ENCODE results near the gene LRCH1.

LRCH1 gene

GRCh38 chr13:46637213-46637612, 84.2 kb downstream of the LRCH1 start:
- DNase-seq = no peak

- DNase-seq = no peak
Observed at GRCh38 chr13:46638262-46638661, 85.3 kb downstream of the LRCH1 start.

GRCh38 chr13:46639033-46639981, 86.3 kb downstream of the LRCH1 start:
- DNase-seq = no peak

- no peak for DNase-seq
Observed at GRCh38 chr13:46640843-46641242, 87.9 kb downstream of the LRCH1 start.

- no peak for DNase-seq
Observed at GRCh38 chr13:46641274-46642081, 88.5 kb downstream of the LRCH1 start.

GRCh38 chr13:46642254-46642653, 89.3 kb downstream of the LRCH1 start:
- no peak for DNase-seq

GRCh38 chr13:46643165-46643777, 90.3 kb downstream of the LRCH1 start:
- no peak for DNase-seq

GRCh38 chr13:46644816-46645215, 91.8 kb downstream of the LRCH1 start:
- DNase-seq = no peak

- no peak for DNase-seq
Observed at GRCh38 chr13:46647512-46648065, 94.6 kb downstream of the LRCH1 start.

GRCh38 chr13:46648166-46648607, 95.2 kb downstream of the LRCH1 start:
- DNase-seq = no peak

GRCh38 chr13:46649816-46650215, 96.8 kb downstream of the LRCH1 start:
- no peak for DNase-seq

- no peak for DNase-seq
Observed at GRCh38 chr13:46654951-46655350, 102.0 kb downstream of the LRCH1 start.

GRCh38 chr13:46655377-46656180, 102.6 kb downstream of the LRCH1 start:
- no peak for DNase-seq

- DNase-seq = no peak
Observed at GRCh38 chr13:46656786-46657185, 103.8 kb downstream of the LRCH1 start.

- no peak for DNase-seq
Observed at GRCh38 chr13:46659413-46660065, 106.6 kb downstream of the LRCH1 start.

- no peak for DNase-seq
Observed at GRCh38 chr13:46660416-46660815, 107.4 kb downstream of the LRCH1 start.

GRCh38 chr13:46660857-46661256, 107.9 kb downstream of the LRCH1 start:
- no peak for DNase-seq

GRCh38 chr13:46662690-46663089, 109.7 kb downstream of the LRCH1 start:
- no peak for DNase-seq

GRCh38 chr13:46663206-46664037, 110.5 kb downstream of the LRCH1 start:
- no peak for DNase-seq

GRCh38 chr13:46664195-46664594, 111.2 kb downstream of the LRCH1 start:
- DNase-seq = no peak
